Mesenchymal stem cell (in vitro differentiated cells and primary cell): Measurements from ENCODE around the gene TTLL13.
"Not testable (repeated sequence)": the region's sequence is repeated elsewhere in the genome, so short reads cannot be mapped to it uniquely, and the experiment has no call there.

Source experiments
- DNase-seq: peaks from one replicate; pipeline ENCODE4 v3.0.0-alpha.2; 2013
- H2AFZ ChIP-seq: one replicate; pipeline ENCODE4 v1.6.1; 2013; ENCODE audit warnings: low read depth, mild to moderate bottlenecking, control low read depth, inconsistent platforms, low read length, moderate library complexity
- H2AK5ac ChIP-seq: 2 replicates; pipeline ENCODE4 v1.6.1; 2013; ENCODE audit warnings: low read length, moderate library complexity, mild to moderate bottlenecking, inconsistent platforms; ENCODE audit not compliant: severe bottlenecking
- H2BK120ac ChIP-seq: one replicate; pipeline ENCODE4 v1.6.1; 2013; ENCODE audit warnings: low read depth, mild to moderate bottlenecking, inconsistent platforms, low read length, moderate library complexity
- H2BK12ac ChIP-seq, 2 experiments: one replicate each; pipeline ENCODE4 v1.6.1; 2013; ENCODE audit warnings: inconsistent platforms in 2 of 2, low read length in 2 of 2, mild to moderate bottlenecking in 2 of 2, moderate library complexity in 2 of 2, control low read depth in 1 of 2
- H2BK15ac ChIP-seq: one replicate; pipeline ENCODE4 v1.6.1; 2013; ENCODE audit warnings: mild to moderate bottlenecking, low read depth, inconsistent platforms; ENCODE audit not compliant: poor library complexity, severe bottlenecking
- H2BK5ac ChIP-seq: 2 replicates; pipeline ENCODE4 v1.6.1; 2013; ENCODE audit warnings: low read depth, mild to moderate bottlenecking, low read length, control low read depth, inconsistent platforms; ENCODE audit not compliant: poor library complexity, severe bottlenecking
- H3K14ac ChIP-seq, 2 experiments: one replicate each; pipeline ENCODE4 v1.6.1; 2013; ENCODE audit warnings: inconsistent platforms in 2 of 2, low read length in 2 of 2, control low read depth in 1 of 2, mild to moderate bottlenecking in 1 of 2, moderate library complexity in 1 of 2
- H3K18ac ChIP-seq, 2 experiments: one replicate each; pipeline ENCODE4 v1.6.1; 2013; ENCODE audit warnings: inconsistent platforms in 2 of 2, low read length in 2 of 2, control low read depth in 1 of 2, low read depth in 1 of 2, mild to moderate bottlenecking in 1 of 2
- H3K23ac ChIP-seq, 2 experiments: one replicate each; pipeline ENCODE4 v1.6.1; 2013; ENCODE audit warnings: inconsistent platforms in 2 of 2, low read length in 2 of 2, mild to moderate bottlenecking in 2 of 2, moderate library complexity in 2 of 2, control low read depth in 1 of 2
- H3K27ac ChIP-seq: 2 replicates; pipeline ENCODE4 v1.5.1; 2013; ENCODE audit warnings: mild to moderate bottlenecking, moderate library complexity, low read length, control low read depth, inconsistent platforms; ENCODE audit not compliant: poor library complexity, severe bottlenecking
- H3K27me3 ChIP-seq, 2 experiments: 2 replicates each; pipeline versions ENCODE4 v1.6.1 to v1.7.0; 2013; ENCODE audit warnings: low read length in 2 of 2, mild to moderate bottlenecking in 2 of 2, moderate library complexity in 2 of 2, control low read depth in 1 of 2, inconsistent platforms in 1 of 2; ENCODE audit not compliant: control insufficient read depth in 1 of 2, insufficient read depth in 1 of 2
- H3K36me3 ChIP-seq, 2 experiments: 2 replicates each; pipeline versions ENCODE4 v1.6.1 to v1.7.0; 2013; ENCODE audit warnings: low read length in 2 of 2, control low read depth in 1 of 2, inconsistent platforms in 1 of 2, low read depth in 1 of 2, mild to moderate bottlenecking in 1 of 2; ENCODE audit not compliant: insufficient read depth in 2 of 2, control insufficient read depth in 1 of 2
- H3K4ac ChIP-seq, 2 experiments: one replicate each; pipeline ENCODE4 v1.6.1; 2013; ENCODE audit warnings: inconsistent platforms in 2 of 2, low read length in 2 of 2, mild to moderate bottlenecking in 2 of 2, moderate library complexity in 2 of 2, control low read depth in 1 of 2, low read depth in 1 of 2
- H3K4me1 ChIP-seq: 2 replicates; pipeline ENCODE4 v1.6.1; 2013; ENCODE audit warnings: low read depth, low read length, control low read depth; ENCODE audit not compliant: control insufficient read depth, insufficient read depth
- H3K4me2 ChIP-seq: 2 replicates; pipeline ENCODE4 v1.6.1; 2013; ENCODE audit warnings: low read length, mild to moderate bottlenecking, inconsistent platforms; ENCODE audit not compliant: poor library complexity, severe bottlenecking
- H3K4me3 ChIP-seq, 2 experiments: 2 replicates each; pipeline versions ENCODE4 v1.5.1 to v1.7.0; 2013; ENCODE audit warnings: low read length in 2 of 2, mild to moderate bottlenecking in 2 of 2, control low read depth in 1 of 2, low read depth in 1 of 2; ENCODE audit not compliant: insufficient read depth in 1 of 2
- H3K79me1 ChIP-seq: replicated peaks from 2 replicates; pipeline ENCODE4 v1.6.1; 2013; ENCODE audit warnings: mild to moderate bottlenecking, control low read depth, low read length, inconsistent platforms; ENCODE audit not compliant: poor library complexity, severe bottlenecking
- H3K9ac ChIP-seq: 2 replicates; pipeline ENCODE4 v1.7.0; 2013; ENCODE audit warnings: mild to moderate bottlenecking, low read length, moderate library complexity
- H3K9me3 ChIP-seq: 2 replicates; pipeline ENCODE4 v1.7.0; 2013; ENCODE audit warnings: mild to moderate bottlenecking, low read length; ENCODE audit not compliant: control insufficient read depth
- H4K8ac ChIP-seq: one replicate; pipeline ENCODE4 v1.6.1; 2013; ENCODE audit warnings: inconsistent platforms, mild to moderate bottlenecking, low read length, moderate library complexity
- H4K91ac ChIP-seq: one replicate; pipeline ENCODE4 v1.6.1; 2013; ENCODE audit warnings: mild to moderate bottlenecking, low read length, inconsistent platforms
- WGBS: methylation state at CpG from one replicate; pipeline ENCODE4 v1.1.7; 2013; ENCODE audit warnings: mixed read lengths; 5-methylcytosine and 5-hydroxymethylcytosine counted together

Gene TTLL13

DNA sequence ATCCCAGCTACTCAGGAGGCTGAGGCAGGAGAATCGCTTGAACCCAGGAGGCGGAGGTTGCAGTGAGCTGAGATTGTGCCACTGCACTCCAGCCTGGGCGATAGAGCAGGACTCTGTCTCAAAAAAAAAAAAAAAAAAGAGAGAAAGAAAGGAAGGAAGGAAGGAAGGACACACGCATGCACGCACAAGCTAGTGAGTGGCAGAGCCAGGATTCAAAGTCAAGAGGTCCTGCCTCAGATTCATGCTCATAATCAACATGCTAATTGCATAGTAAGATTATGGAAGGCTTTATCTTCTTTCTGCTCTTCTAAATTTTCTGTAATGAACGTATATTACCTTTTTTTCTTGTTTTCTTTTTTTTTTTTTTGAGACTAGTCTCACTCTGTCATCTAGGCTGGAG is 11.4 kb downstream of the TTLL13 start:
- H4K8ac ChIP-seq, H3K4me1 ChIP-seq, H3K14ac ChIP-seq, H2BK12ac ChIP-seq, H3K18ac ChIP-seq, H2AK5ac ChIP-seq, H3K79me1 ChIP-seq, H3K4ac ChIP-seq, H2BK120ac ChIP-seq, H2BK5ac ChIP-seq, H3K36me3 ChIP-seq, H3K9me3 ChIP-seq, H3K27me3 ChIP-seq, DNase-seq, H3K23ac ChIP-seq, H2AFZ ChIP-seq, H3K9ac ChIP-seq, H3K4me2 ChIP-seq, H2BK15ac ChIP-seq, H3K4me3 ChIP-seq, H3K27ac ChIP-seq, H4K91ac ChIP-seq: not testable (repeated sequence)
- 95% methylated on average over 4 of the region's 6 CpGs for WGBS

DNA sequence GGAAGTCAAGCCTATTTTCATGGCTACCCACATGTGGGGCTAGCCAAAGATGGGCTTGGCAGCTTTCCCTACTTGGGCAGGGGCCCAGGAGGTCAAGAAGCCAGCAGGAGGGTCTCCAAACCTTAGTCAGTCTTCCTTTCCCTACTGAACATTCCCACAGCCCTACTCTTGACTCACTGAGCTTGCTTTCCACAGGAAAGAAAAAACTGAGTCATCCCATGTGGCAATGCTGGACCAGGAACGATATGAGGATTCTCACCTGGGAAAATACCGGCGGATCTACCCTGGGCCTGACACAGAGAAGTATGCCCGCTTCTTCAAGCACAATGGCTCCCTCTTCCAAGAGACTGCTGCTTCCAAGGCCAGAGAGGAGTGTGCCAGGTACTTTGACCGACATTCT is 12.5 kb downstream of the TTLL13 start:
- H2AK5ac ChIP-seq = no peak overlapping the region
- no peak overlapping the region for H4K91ac ChIP-seq
- H3K14ac ChIP-seq = no peak overlapping the region
- peak; percentile 42 for DNase-seq
- H2AFZ ChIP-seq = no peak overlapping the region
- no peak overlapping the region for H3K4me2 ChIP-seq
- no peaks in the 10 kb centered on the region for H3K36me3 ChIP-seq
- H3K18ac ChIP-seq = no peak overlapping the region
- 82% methylated on average over 5 of the region's 5 CpGs for WGBS
- H2BK12ac ChIP-seq = no peak overlapping the region
- H3K9ac ChIP-seq = peak overlapping the region; percentile 32
- no peak overlapping the region for H3K4ac ChIP-seq
- no peak overlapping the region for H3K27ac ChIP-seq
- peak overlapping the region in 1 of 2 experiments; percentile 23 for H3K4me3 ChIP-seq
- no peaks in the 10 kb centered on the region for H3K9me3 ChIP-seq
- peaks cover 7% of the 10 kb centered on the region for H3K79me1 ChIP-seq
- H2BK120ac ChIP-seq = no peak overlapping the region
- H4K8ac ChIP-seq = no peak overlapping the region
- H2BK5ac ChIP-seq = no peak overlapping the region
- H3K27me3 ChIP-seq = no peaks in the 10 kb centered on the region
- H3K4me1 ChIP-seq = no peaks in the 10 kb centered on the region
- H3K23ac ChIP-seq = no peak overlapping the region
- H2BK15ac ChIP-seq = no peak overlapping the region

DNA sequence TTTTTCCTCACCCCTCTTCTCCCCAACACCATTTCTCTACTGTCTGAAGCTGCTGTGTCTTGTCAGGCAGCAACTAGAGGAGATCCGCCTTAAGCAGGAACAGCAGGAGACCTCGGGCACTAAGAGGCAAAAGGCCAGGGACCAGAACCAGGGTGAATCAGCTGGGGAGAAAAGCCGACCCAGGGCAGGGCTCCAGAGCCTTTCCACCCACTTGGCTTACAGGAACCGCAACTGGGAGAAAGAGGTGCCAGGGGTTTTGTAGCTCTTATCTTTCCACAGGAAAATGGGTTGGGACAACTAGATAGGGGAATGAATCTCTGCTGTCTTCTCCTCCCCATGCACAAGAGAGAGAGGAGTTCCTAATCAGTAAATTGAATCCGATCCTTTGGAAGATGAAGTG is 13.1 kb downstream of the TTLL13 start:
- Histone ChIP-seq H3K9me3 (no peaks in the 10 kb centered on the region), H2BK120ac (no peak overlapping the region), H3K18ac (no peak overlapping the region), H3K9ac (peak overlapping the region; percentile 32), H2AFZ (no peak overlapping the region), H3K4ac (no peak overlapping the region), H2BK5ac (no peak overlapping the region), H2BK12ac (no peak overlapping the region), H3K79me1 (peaks cover 7% of the 10 kb centered on the region), H3K4me3 (peak overlapping the region in 1 of 2 experiments; percentile 23), H3K4me1 (peaks cover 4% of the 10 kb centered on the region), H2AK5ac (no peak overlapping the region), H4K91ac (no peak overlapping the region), H3K27me3 (no peaks in the 10 kb centered on the region), H4K8ac (peak overlapping the region; percentile 7), H2BK15ac (no peak overlapping the region), H3K23ac (no peak overlapping the region), H3K27ac (no peak overlapping the region), H3K4me2 (no peak overlapping the region), H3K14ac (no peak overlapping the region), H3K36me3 (peaks cover 0 to under 1% of the 10 kb centered on the region in 2 experiments)
- WGBS = 91% methylated on average over 5 of the region's 5 CpGs
- DNase-seq = no peak

DNA sequence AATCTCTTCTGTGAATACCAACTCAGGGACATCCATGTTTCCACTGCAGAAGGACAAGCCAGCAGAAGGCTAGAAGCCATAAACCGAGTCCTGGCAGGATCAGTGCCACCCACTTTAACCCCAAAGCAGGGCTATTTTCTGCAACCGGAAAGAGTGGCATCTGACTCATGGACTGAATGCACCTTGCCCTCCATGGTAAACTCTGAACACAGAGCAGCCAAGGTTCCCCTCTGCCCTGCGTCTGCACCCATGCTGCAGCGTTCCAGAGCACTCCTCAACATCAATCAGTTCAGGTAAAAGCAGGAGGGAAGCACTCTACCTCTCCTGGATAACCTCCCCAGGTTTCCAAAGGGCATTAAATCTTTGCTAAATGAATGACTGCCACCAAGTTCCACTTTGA is 15.3 kb downstream of the TTLL13 start:
- H3K36me3 ChIP-seq = peaks cover 4 to 15% of the 10 kb centered on the region in 2 experiments
- no peak overlapping the region for H2BK5ac ChIP-seq
- peak overlapping the region in 1 of 2 experiments; percentile 69 for H3K4ac ChIP-seq
- H2AFZ ChIP-seq = no peak overlapping the region
- H3K79me1 ChIP-seq = peaks cover 7% of the 10 kb centered on the region
- H2AK5ac ChIP-seq = no peak overlapping the region
- WGBS = 77% methylated on average over 4 of the region's 4 CpGs
- H3K27me3 ChIP-seq = no peaks in the 10 kb centered on the region
- no peak overlapping the region for H4K91ac ChIP-seq
- H3K23ac ChIP-seq = peak overlapping the region in 1 of 2 experiments; percentile 27
- peak overlapping the region; percentile 75 for H3K4me2 ChIP-seq
- H2BK15ac ChIP-seq = no peak overlapping the region
- H3K9me3 ChIP-seq = no peaks in the 10 kb centered on the region
- peaks cover 7% of the 10 kb centered on the region for H3K4me1 ChIP-seq
- peak overlapping the region; percentile 78 for H4K8ac ChIP-seq
- H2BK12ac ChIP-seq = peak overlapping the region in 1 of 2 experiments; percentile 47
- H3K4me3 ChIP-seq = peak overlapping the region in 1 of 2 experiments; percentile 99
- H3K18ac ChIP-seq = peak overlapping the region in 1 of 2 experiments; percentile 74
- peak overlapping the region; percentile 35 for H2BK120ac ChIP-seq
- peak overlapping the region; percentile 98 for H3K27ac ChIP-seq
- DNase-seq = no peak
- peak overlapping the region; percentile 99 for H3K9ac ChIP-seq
- no peak overlapping the region for H3K14ac ChIP-seq
